SK-N-SH (cell line): ENCODE results near the gene IDE. TPM values are rescaled to one million over a fixed set of nuclear protein-coding genes. Genes with fewer than 3 reads are reported as not detected.

Experiments
- CTCF ChIA-PET: fragments of 300-600, 350-600 bp; formaldehyde crosslinking; extraction: SDS; loops from one replicate; lab custom pipeline; 2021; lab: Yijun Ruan, JAX
- POLR2A ChIA-PET: fragments of 350-600 bp; sonication (Branson Sonifier 250); formaldehyde crosslinking; extraction: SDS; loops from one replicate; lab custom pipeline; 2020; ENCODE audit warnings: antibody characterized with exemption, inconsistent platforms; lab: Yijun Ruan, JAX
- DNase-seq: peaks from one replicate; pipeline ENCODE4 v3.0.0; 2012
- H2AFZ ChIP-seq: fragments of 200-600 bp; sonication (generic); 2 replicates; pipeline ENCODE4 v1.8.1; 2016; ENCODE audit warnings: antibody characterized with exemption, mild to moderate bottlenecking, low read depth
- H3F3A ChIP-seq: fragments of 200-600 bp; sonication (generic); replicated peaks from 2 replicates; pipeline ENCODE3; 2016; ENCODE audit warnings: antibody characterized with exemption, mild to moderate bottlenecking; ENCODE audit not compliant: insufficient read depth
- H3K27ac ChIP-seq, 2 experiments: fragments of 200-500 bp in 1 of 2; fragments of 200-600 bp in 1 of 2; sonication (Bioruptor generic) in 1 of 2; sonication (generic), shearing (Covaris generic) in 1 of 2; 2 replicates each; pipeline versions ENCODE4 v1.5.1 to v1.6.1; 2014 to 2016; ENCODE audit warnings: low read depth in 2 of 2, inconsistent platforms in 1 of 2, low read length in 1 of 2, mild to moderate bottlenecking in 1 of 2, mixed read lengths in 1 of 2
- H3K27me3 ChIP-seq: fragments of 200-600 bp; sonication (generic), shearing (Covaris generic); 2 replicates; pipeline ENCODE4 v1.6.1; 2016; ENCODE audit warnings: mixed run types; ENCODE audit not compliant: insufficient read depth
- H3K36me3 ChIP-seq, 2 experiments: fragments of 200-500 bp in 1 of 2; fragments of 200-600 bp in 1 of 2; sonication (Bioruptor generic) in 1 of 2; sonication (generic) in 1 of 2; replicated peaks in 1 of 2; 2 replicates each; pipeline versions ENCODE3 to v1.5.1; 2014 to 2016; ENCODE audit warnings: low read length in 1 of 2, mild to moderate bottlenecking in 1 of 2; ENCODE audit not compliant: insufficient read depth in 2 of 2, control insufficient read depth in 1 of 2
- H3K4me1 ChIP-seq, 2 experiments: fragments of 200-500 bp in 1 of 2; fragments of 200-600 bp in 1 of 2; sonication (Bioruptor generic) in 1 of 2; sonication (generic), shearing (Covaris generic) in 1 of 2; 2 replicates each; pipeline versions ENCODE4 v1.5.1 to v1.6.1; 2014 to 2016; ENCODE audit warnings: low read depth in 1 of 2, low read length in 1 of 2, mixed run types in 1 of 2; ENCODE audit not compliant: insufficient read depth in 2 of 2, control insufficient read depth in 1 of 2
- H3K4me2 ChIP-seq: fragments of 200-600 bp; sonication (generic), shearing (Covaris generic); 2 replicates; pipeline ENCODE4 v1.6.1; 2017; ENCODE audit warnings: mixed run types
- H3K4me3 ChIP-seq, 2 experiments: fragments of 200-500 bp in 1 of 2; fragments of 200-600 bp in 1 of 2; sonication (Bioruptor generic) in 1 of 2; sonication (generic), shearing (Covaris generic) in 1 of 2; 2 replicates each; pipeline versions ENCODE4 v1.5.1 to v1.8.1; 2014 to 2016; ENCODE audit warnings: low read depth in 2 of 2, inconsistent platforms in 1 of 2, low read length in 1 of 2, mild to moderate bottlenecking in 1 of 2, mixed read lengths in 1 of 2, moderate library complexity in 1 of 2
- H3K79me2 ChIP-seq: fragments of 200-600 bp; sonication (generic); 2 replicates; pipeline ENCODE4 v1.8.1; 2017; ENCODE audit warnings: mild to moderate bottlenecking; ENCODE audit not compliant: insufficient read depth
- H3K9ac ChIP-seq: fragments of 200-600 bp; sonication (generic); 2 replicates; pipeline ENCODE4 v1.6.1; 2017; ENCODE audit warnings: mixed run types
- H3K9me2 ChIP-seq: fragments of 200-600 bp; sonication (generic); 2 replicates; pipeline ENCODE4 v1.6.1; 2017; ENCODE audit warnings: mixed run types
- H3K9me3 ChIP-seq: fragments of 200-600 bp; sonication (generic); 2 replicates; pipeline ENCODE4 v1.6.1; 2017; ENCODE audit warnings: mixed run types, mild to moderate bottlenecking, moderate library complexity
- H4K20me1 ChIP-seq: fragments of 200-600 bp; sonication (generic); 2 replicates; pipeline ENCODE4 v1.6.1; 2017; ENCODE audit warnings: mild to moderate bottlenecking, mixed run types; ENCODE audit not compliant: insufficient read depth
- MAX ChIP-seq: IDR thresholded peaks from 2 replicates; pipeline ENCODE4 v1.4.0; 2012; ENCODE audit warnings: low read depth
- NRF1 ChIP-seq: IDR thresholded peaks from 2 replicates; pipeline ENCODE4 v1.6.1; 2012; ENCODE audit warnings: low read depth, mild to moderate bottlenecking, low read length
- RAD21 ChIP-seq: IDR thresholded peaks from 2 replicates; pipeline ENCODE4 v1.6.1; 2012; ENCODE audit warnings: mild to moderate bottlenecking, low read length
- TEAD4 ChIP-seq: IDR thresholded peaks from 2 replicates; pipeline ENCODE4 v1.4.0; 2012; ENCODE audit warnings: mild to moderate bottlenecking, borderline replicate concordance; ENCODE audit not compliant: insufficient read depth
- ZBTB33 ChIP-seq: IDR thresholded peaks from 2 replicates; pipeline ENCODE4 v1.4.0; 2012; ENCODE audit warnings: low read depth, borderline replicate concordance
- WGBS: methylation state at CpG from one replicate; pipeline ENCODE4 v1.1.6; 2017; ENCODE audit warnings: low lambda C conversion rate; 5-methylcytosine and 5-hydroxymethylcytosine counted together
- polyA plus RNA-seq, 3 experiments: library from polyadenylated mRNA; depleted of rRNA; stranded (reverse); fragments of >200 nt; gene quantifications; 2 replicates each; pipeline ENCODE4 v1.2.3, GENCODE V29; 2012
- TF ChIP-seq, protein P1 (sequence below): IDR thresholded peaks from 2 replicates; pipeline ENCODE4 v1.6.1; 2012; ENCODE audit warnings: mild to moderate bottlenecking, low read depth, low read length, moderate library complexity
- TF ChIP-seq, protein P2 (sequence below): fragments of 150-350 bp; IDR thresholded peaks from 2 replicates; pipeline ENCODE4 v1.6.1; 2017; ENCODE audit warnings: antibody characterized with exemption, low read length, low read depth, borderline replicate concordance

Gene IDE
- polyA plus RNA-seq, 1 of the 3 experiments (the other 2 are of a cell fraction): 9.3 TPM

- H3K9ac ChIP-seq: no peak overlapping the region
- H3K27me3 ChIP-seq: no peaks in the 10 kb centered on the region
- no peaks in the 10 kb centered on the region for H3K79me2 ChIP-seq
- H3K4me3 ChIP-seq: no peak overlapping the region
- ChIA-PET POLR2A (interaction anchor here (0.6 kb wide), 1 partner anchor 646 kb away, joined by 3 read pairs; no protein-coding TSS in a partner anchor), CTCF (interaction anchor here (0.7 to 1.0 kb wide), 3 partner anchors 45 to 376 kb away, joined by 3 read pairs; no protein-coding TSS in a partner anchor)
- no peak for DNase-seq
- no peak overlapping the region for H3K4me2 ChIP-seq
- no peaks in the 10 kb centered on the region for H3K36me3 ChIP-seq
- no peaks in the 10 kb centered on the region for H3K4me1 ChIP-seq
- peaks cover 10% of the 10 kb centered on the region; the same call in 1 of the 2 replicates for H3K9me3 ChIP-seq
- TF ChIP-seq, protein P1, sequence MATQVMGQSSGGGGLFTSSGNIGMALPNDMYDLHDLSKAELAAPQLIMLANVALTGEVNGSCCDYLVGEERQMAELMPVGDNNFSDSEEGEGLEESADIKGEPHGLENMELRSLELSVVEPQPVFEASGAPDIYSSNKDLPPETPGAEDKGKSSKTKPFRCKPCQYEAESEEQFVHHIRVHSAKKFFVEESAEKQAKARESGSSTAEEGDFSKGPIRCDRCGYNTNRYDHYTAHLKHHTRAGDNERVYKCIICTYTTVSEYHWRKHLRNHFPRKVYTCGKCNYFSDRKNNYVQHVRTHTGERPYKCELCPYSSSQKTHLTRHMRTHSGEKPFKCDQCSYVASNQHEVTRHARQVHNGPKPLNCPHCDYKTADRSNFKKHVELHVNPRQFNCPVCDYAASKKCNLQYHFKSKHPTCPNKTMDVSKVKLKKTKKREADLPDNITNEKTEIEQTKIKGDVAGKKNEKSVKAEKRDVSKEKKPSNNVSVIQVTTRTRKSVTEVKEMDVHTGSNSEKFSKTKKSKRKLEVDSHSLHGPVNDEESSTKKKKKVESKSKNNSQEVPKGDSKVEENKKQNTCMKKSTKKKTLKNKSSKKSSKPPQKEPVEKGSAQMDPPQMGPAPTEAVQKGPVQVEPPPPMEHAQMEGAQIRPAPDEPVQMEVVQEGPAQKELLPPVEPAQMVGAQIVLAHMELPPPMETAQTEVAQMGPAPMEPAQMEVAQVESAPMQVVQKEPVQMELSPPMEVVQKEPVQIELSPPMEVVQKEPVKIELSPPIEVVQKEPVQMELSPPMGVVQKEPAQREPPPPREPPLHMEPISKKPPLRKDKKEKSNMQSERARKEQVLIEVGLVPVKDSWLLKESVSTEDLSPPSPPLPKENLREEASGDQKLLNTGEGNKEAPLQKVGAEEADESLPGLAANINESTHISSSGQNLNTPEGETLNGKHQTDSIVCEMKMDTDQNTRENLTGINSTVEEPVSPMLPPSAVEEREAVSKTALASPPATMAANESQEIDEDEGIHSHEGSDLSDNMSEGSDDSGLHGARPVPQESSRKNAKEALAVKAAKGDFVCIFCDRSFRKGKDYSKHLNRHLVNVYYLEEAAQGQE: no peak
- TF ChIP-seq ZBTB33: no peak
- no peak for TF ChIP-seq MAX
- TF ChIP-seq, protein P2, sequence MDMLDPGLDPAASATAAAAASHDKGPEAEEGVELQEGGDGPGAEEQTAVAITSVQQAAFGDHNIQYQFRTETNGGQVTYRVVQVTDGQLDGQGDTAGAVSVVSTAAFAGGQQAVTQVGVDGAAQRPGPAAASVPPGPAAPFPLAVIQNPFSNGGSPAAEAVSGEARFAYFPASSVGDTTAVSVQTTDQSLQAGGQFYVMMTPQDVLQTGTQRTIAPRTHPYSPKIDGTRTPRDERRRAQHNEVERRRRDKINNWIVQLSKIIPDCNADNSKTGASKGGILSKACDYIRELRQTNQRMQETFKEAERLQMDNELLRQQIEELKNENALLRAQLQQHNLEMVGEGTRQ: no peak
- no peak for TF ChIP-seq TEAD4
- TF ChIP-seq NRF1: no peak
- no peak for TF ChIP-seq RAD21
- TF ChIP-seq, all 33 proteins: peak for 0
- H4K20me1 ChIP-seq: no peaks in the 10 kb centered on the region
- 81% methylated on average over 12 of the region's 34 CpGs for WGBS
- H3K9me2 ChIP-seq: no peaks in the 10 kb centered on the region
- H2AFZ ChIP-seq: no peak overlapping the region
- peaks cover 4% of the 10 kb centered on the region for H3F3A ChIP-seq
- no peak overlapping the region for H3K27ac ChIP-seq
Measured at GRCh38 chr10:92419740-92420545, 153.9 kb downstream of the IDE start.
